Sigmoid colon (tissue), 7 donors: ENCODE measurements around the gene RSPH6A. TPM values are rescaled to one million over a fixed set of nuclear protein-coding genes. Genes with fewer than 3 reads are reported as not detected.

Source experiments
- DNase-seq: peaks from one replicate; pipeline ENCODE4 v3.0.0-alpha.2; 2019
- H3K27ac ChIP-seq, 4 donors: fragments of 200-600 bp; sonication (generic); one replicate each; pipeline ENCODE4 v1.5.1; 2016 to 2019; ENCODE audit warnings: mild to moderate bottlenecking in 1 of 4
- H3K27me3 ChIP-seq, 3 donors: fragments of 200-600 bp; sonication (generic); one replicate each; pipeline ENCODE4 v1.5.1; 2019; ENCODE audit warnings: mild to moderate bottlenecking in 1 of 3
- H3K36me3 ChIP-seq, 4 donors: fragments of 200-600 bp; sonication (generic); one replicate each; pipeline ENCODE4 v1.5.1; 2016 to 2019
- H3K4me1 ChIP-seq, 4 donors: fragments of 200-600 bp; sonication (generic); one replicate each; pipeline ENCODE4 v1.5.1; 2017 to 2019
- H3K4me3 ChIP-seq, 4 donors: fragments of 200-600 bp; sonication (generic); one replicate each; pipeline ENCODE4 v1.5.1; 2017 to 2019; ENCODE audit warnings: mild to moderate bottlenecking in 2 of 4, moderate library complexity in 1 of 4
- H3K9me3 ChIP-seq, 4 donors: fragments of 200-600 bp in 3 of 4; sonication (generic) in 3 of 4; one replicate each; pipeline versions ENCODE4 v1.5.1 to v1.6.1; 2013 to 2019
- EP300 ChIP-seq, 4 donors: sonication (generic); formaldehyde crosslinking; IDR thresholded peaks; one replicate each; pipeline ENCODE4 v1.6.1; 2017; ENCODE audit warnings: antibody characterized with exemption in 4 of 4
- POLR2A ChIP-seq, 2 donors: fragments of 450-650 bp; IDR thresholded peaks; one replicate each; pipeline ENCODE4 v1.6.1; 2016; ENCODE audit warnings: antibody characterized with exemption in 2 of 2, mild to moderate bottlenecking in 2 of 2, moderate library complexity in 2 of 2
- POLR2AphosphoS5 ChIP-seq, 4 donors: sonication (generic); formaldehyde crosslinking; IDR thresholded peaks; one replicate each; pipeline ENCODE4 v1.6.1; 2017; ENCODE audit warnings: antibody characterized with exemption in 4 of 4
- WGBS, 2 donors: extraction: QIAGEN DNeasy Blood & Tissue Kit; methylation state at CpG; one replicate each; pipeline ENCODE4 v1.1.7; 2013; 5-methylcytosine and 5-hydroxymethylcytosine counted together
- intact Hi-C: fragments of 100-400 bp; cut with DNase I; formaldehyde crosslinking; loops from one replicate; pipeline ENCODE4 v1.15.1; 2023
- polyA plus RNA-seq, 3 donors: library from polyadenylated mRNA; stranded (reverse); fragments of 200-250 nt; gene quantifications; one replicate each; pipeline ENCODE4 v1.2.3, GENCODE V29; 2013
- total RNA-seq, 4 donors: library from RNA; depleted of rRNA; stranded (reverse); fragments of >200 nt; gene quantifications; one replicate each; pipeline ENCODE4 v1.1.0, GENCODE V29; 2016
- TF ChIP-seq, protein P1 (sequence below), 4 experiments: fragments of 450-650 bp in 3 of 4; fragments of 200-600 bp in 1 of 4; IDR thresholded peaks; one replicate each; pipeline ENCODE4 v1.5.1; 2016 to 2019; ENCODE audit warnings: antibody characterized with exemption in 4 of 4, mild to moderate bottlenecking in 3 of 4, moderate library complexity in 2 of 4
- donor health status: healthy with polysubstance abuse.
- donor health status: Bipolar disorder and iron deficiency.
- donor health status: healthy.

The RSPH6A gene
- total and polyA plus RNA-seq, 7 donors: 0.12 TPM; not detected in 6

DNA sequence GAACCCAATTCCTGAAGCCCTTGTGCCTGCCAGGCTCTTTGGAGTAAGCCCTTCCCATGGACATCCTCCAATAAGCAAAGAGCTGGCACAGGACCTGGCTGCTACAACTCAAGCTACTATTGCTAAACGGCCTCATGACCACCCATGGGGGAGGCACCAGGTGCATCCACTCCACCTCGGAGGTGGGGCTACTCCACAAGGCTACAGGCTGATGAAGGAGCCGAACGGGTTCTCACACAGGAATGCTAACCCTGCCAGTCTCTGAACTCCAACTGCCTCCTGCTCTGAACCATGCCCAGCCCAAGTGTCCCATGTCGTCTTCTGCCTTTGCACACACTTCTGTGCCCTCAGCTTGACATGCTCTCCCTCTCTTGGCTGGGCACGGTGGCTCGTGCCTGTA, 37.9 kb upstream of the RSPH6A start:
- Histone ChIP-seq H3K4me1 (no peaks in the 10 kb centered on the region), H3K36me3 (peaks cover 22 to 74% (median 46%) of the 10 kb centered on the region in 4 donors), H3K4me3 (no peak overlapping the region), H3K9me3 (no peaks in the 10 kb centered on the region), H3K27ac (no peak overlapping the region), H3K27me3 (no peaks in the 10 kb centered on the region)
- intact Hi-C loops: no loop called here
- 79 to 87% methylated on average over 7 of the region's 7 CpGs for WGBS, 2 donors
- DNase-seq: no peak
- TF ChIP-seq POLR2AphosphoS5 (IDR thresholded peaks at IDR 0.05): no peak
- no peak for TF ChIP-seq EP300 (IDR thresholded peaks at IDR 0.05)
- TF ChIP-seq, protein P1, sequence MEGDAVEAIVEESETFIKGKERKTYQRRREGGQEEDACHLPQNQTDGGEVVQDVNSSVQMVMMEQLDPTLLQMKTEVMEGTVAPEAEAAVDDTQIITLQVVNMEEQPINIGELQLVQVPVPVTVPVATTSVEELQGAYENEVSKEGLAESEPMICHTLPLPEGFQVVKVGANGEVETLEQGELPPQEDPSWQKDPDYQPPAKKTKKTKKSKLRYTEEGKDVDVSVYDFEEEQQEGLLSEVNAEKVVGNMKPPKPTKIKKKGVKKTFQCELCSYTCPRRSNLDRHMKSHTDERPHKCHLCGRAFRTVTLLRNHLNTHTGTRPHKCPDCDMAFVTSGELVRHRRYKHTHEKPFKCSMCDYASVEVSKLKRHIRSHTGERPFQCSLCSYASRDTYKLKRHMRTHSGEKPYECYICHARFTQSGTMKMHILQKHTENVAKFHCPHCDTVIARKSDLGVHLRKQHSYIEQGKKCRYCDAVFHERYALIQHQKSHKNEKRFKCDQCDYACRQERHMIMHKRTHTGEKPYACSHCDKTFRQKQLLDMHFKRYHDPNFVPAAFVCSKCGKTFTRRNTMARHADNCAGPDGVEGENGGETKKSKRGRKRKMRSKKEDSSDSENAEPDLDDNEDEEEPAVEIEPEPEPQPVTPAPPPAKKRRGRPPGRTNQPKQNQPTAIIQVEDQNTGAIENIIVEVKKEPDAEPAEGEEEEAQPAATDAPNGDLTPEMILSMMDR (IDR thresholded peaks at IDR 0.05): no peak
- no peak for TF ChIP-seq POLR2A (IDR thresholded peaks at IDR 0.05)

DNA sequence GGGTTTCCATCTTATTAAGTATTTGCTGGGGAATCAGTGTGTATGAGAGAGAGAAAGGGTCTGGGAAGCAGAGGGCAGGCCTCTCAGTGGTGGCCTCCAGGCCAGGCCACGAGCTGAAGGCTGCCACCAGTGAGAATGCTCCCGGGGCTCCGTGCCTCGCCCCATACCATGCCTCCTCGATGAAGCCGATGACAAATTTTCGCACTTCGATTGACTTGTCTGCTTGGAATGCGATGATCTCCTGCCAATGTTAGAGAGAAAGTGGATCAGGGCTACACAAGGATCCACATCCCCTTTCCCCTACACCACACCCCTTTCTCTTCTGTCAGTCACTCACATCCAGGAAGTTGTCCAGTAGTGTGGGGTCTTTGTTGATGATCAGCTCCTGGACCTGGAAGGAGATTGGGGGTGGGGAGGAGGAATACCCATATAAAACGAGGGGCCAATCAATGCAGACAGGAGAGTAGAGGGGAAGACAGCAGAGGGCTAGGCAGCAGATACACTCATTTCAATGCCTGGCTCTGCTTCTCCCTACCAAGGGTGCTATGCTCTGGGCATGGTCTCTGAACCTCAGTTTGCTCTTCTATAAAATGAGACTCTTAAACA, 37.1 kb upstream of the RSPH6A start:
- Histone ChIP-seq H3K27me3 (no peaks in the 10 kb centered on the region), H3K4me1 (no peaks in the 10 kb centered on the region), H3K27ac (no peak overlapping the region), H3K36me3 (peaks cover 30 to 80% (median 53%) of the 10 kb centered on the region in 4 donors), H3K9me3 (no peaks in the 10 kb centered on the region), H3K4me3 (no peak overlapping the region)
- WGBS, 2 donors: 94 to 95% methylated on average over 10 of the region's 10 CpGs
- intact Hi-C loops: no loop called here
- DNase-seq: no peak
- TF ChIP-seq POLR2A (IDR thresholded peaks at IDR 0.05): no peak
- TF ChIP-seq, protein P1 (IDR thresholded peaks at IDR 0.05): no peak
- no peak for TF ChIP-seq EP300 (IDR thresholded peaks at IDR 0.05)
- TF ChIP-seq POLR2AphosphoS5 (IDR thresholded peaks at IDR 0.05): no peak

DNA sequence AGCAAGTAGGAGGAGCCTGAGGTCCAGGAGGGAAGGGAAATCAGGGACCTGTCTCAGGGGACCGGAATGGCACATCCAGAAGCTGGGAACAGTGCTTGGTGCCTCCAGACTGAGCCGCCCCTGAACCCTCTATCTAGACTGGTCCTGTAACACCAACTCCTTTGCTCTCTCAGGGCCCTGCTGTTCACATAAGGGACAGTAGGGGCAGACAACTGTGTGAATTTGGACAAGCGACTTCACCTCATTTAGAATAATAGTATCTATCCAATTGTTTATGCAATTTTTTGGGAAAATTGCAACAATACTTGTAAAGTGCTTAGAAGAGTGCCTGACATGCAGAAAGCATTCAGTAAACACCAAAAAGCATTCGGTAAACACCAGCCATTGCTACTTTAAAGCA, 33.8 kb upstream of the RSPH6A start:
- DNase-seq: no peak
- Histone ChIP-seq H3K4me3 (no peak overlapping the region), H3K36me3 (peaks cover 32 to 100% (median 73%) of the 10 kb centered on the region in 4 donors), H3K9me3 (no peaks in the 10 kb centered on the region), H3K27me3 (no peaks in the 10 kb centered on the region), H3K4me1 (no peaks in the 10 kb centered on the region), H3K27ac (no peak overlapping the region)
- WGBS, 2 donors: 92 to 94% methylated on average over 4 of the region's 4 CpGs
- intact Hi-C loops: no loop called here
- no peak for TF ChIP-seq POLR2A (IDR thresholded peaks at IDR 0.05)
- TF ChIP-seq EP300 (IDR thresholded peaks at IDR 0.05): no peak
- TF ChIP-seq, protein P1 (IDR thresholded peaks at IDR 0.05): no peak
- no peak for TF ChIP-seq POLR2AphosphoS5 (IDR thresholded peaks at IDR 0.05)

DNA sequence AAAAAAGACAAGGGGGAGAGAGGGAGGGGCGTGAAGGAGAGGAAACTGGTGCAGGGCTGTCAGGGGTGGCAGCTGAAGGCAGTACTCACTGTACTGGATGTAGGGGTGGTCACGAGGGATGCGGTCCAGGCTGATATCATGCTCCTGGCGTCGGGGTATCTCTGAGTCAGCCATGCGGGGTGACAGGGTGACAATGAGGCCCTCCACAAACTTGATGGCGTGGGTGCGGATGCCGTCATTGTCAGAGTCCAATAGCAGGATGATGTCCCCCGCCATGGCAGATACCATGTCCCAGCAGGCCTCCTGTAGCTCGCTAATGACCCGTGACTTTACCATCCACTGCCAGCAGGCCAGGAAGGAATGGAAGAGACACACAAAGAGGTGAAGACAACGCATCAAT, 32.6 kb upstream of the RSPH6A start:
- Histone ChIP-seq H3K27ac (no peak overlapping the region), H3K4me3 (no peak overlapping the region), H3K4me1 (no peaks in the 10 kb centered on the region), H3K36me3 (peaks cover 41 to 100% (median 79%) of the 10 kb centered on the region in 4 donors), H3K27me3 (no peaks in the 10 kb centered on the region), H3K9me3 (no peaks in the 10 kb centered on the region)
- intact Hi-C loops: no loop called here
- 96 to 97% methylated on average over 13 of the region's 13 CpGs for WGBS, 2 donors
- TF ChIP-seq POLR2A (IDR thresholded peaks at IDR 0.05) (no peak), POLR2AphosphoS5 (IDR thresholded peaks at IDR 0.05) (no peak), EP300 (IDR thresholded peaks at IDR 0.05) (no peak)
- TF ChIP-seq, protein P1 (IDR thresholded peaks at IDR 0.05): no peak
- DNase-seq: no peak

DNA sequence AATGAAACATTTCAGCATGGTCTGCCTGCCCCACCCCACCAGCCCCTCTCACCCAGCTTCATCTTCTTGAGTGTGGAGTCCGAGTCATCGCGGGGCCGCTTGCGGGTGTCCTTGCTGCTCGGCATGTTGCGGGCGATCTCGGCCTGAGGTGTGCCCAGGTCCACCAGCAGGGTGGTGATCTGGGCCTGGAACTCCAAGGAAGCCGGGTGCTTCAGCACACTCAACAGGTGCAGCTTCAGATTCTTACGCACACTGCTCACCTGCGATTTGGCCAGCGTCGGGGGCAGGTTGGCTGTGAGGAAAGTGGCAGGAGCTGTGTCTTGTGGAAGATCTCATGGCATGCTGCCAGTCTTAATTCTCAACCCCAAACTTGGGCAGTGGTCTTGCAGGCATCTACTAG, 27.1 kb upstream of the RSPH6A start:
- WGBS, 2 donors: 95 to 97% methylated on average over 14 of the region's 14 CpGs
- no peaks in the 10 kb centered on the region for H3K27me3 ChIP-seq
- peaks cover 27 to 100% (median 66%) of the 10 kb centered on the region in 4 donors for H3K36me3 ChIP-seq
- intact Hi-C loops: no loop called here
- DNase-seq: no peak
- H3K4me1 ChIP-seq: no peaks in the 10 kb centered on the region
- TF ChIP-seq POLR2AphosphoS5 (IDR thresholded peaks at IDR 0.05) (no peak), EP300 (IDR thresholded peaks at IDR 0.05) (no peak), POLR2A (IDR thresholded peaks at IDR 0.05) (no peak)
- TF ChIP-seq, protein P1 (IDR thresholded peaks at IDR 0.05): no peak
- no peak overlapping the region for H3K27ac ChIP-seq
- H3K4me3 ChIP-seq: no peak overlapping the region
- no peaks in the 10 kb centered on the region for H3K9me3 ChIP-seq
